HUES6 (cell line): ENCODE measurements around the gene ZFYVE28.
"Not testable (repeated sequence)": the region's sequence is repeated elsewhere in the genome, so short reads cannot be mapped to it uniquely, and the experiment has no call there.

ENCODE experiments used
- H3K27ac ChIP-seq: 2 replicates; pipeline ENCODE4 v1.7.0; 2013; ENCODE audit warnings: low read depth, mild to moderate bottlenecking, low read length, inconsistent platforms
- H3K27me3 ChIP-seq: 2 replicates; pipeline ENCODE4 v1.6.1; 2013; ENCODE audit warnings: low read length; ENCODE audit not compliant: control insufficient read depth, insufficient read depth
- H3K36me3 ChIP-seq: 2 replicates; pipeline ENCODE4 v1.6.1; 2013; ENCODE audit warnings: low read length; ENCODE audit not compliant: control insufficient read depth, insufficient read depth
- H3K4me1 ChIP-seq: 2 replicates; pipeline ENCODE4 v1.6.1; 2013; ENCODE audit warnings: low read length; ENCODE audit not compliant: control insufficient read depth, insufficient read depth
- H3K4me3 ChIP-seq: 2 replicates; pipeline ENCODE4 v1.5.1; 2013; ENCODE audit warnings: low read depth, low read length
- H3K9ac ChIP-seq: one replicate; pipeline ENCODE4 v1.6.1; 2013; ENCODE audit warnings: mild to moderate bottlenecking, low read length
- H3K9me3 ChIP-seq: 2 replicates; pipeline ENCODE4 v1.6.1; 2013; ENCODE audit warnings: low read depth, low read length; ENCODE audit not compliant: control insufficient read depth, insufficient read depth

Gene ZFYVE28

DNA sequence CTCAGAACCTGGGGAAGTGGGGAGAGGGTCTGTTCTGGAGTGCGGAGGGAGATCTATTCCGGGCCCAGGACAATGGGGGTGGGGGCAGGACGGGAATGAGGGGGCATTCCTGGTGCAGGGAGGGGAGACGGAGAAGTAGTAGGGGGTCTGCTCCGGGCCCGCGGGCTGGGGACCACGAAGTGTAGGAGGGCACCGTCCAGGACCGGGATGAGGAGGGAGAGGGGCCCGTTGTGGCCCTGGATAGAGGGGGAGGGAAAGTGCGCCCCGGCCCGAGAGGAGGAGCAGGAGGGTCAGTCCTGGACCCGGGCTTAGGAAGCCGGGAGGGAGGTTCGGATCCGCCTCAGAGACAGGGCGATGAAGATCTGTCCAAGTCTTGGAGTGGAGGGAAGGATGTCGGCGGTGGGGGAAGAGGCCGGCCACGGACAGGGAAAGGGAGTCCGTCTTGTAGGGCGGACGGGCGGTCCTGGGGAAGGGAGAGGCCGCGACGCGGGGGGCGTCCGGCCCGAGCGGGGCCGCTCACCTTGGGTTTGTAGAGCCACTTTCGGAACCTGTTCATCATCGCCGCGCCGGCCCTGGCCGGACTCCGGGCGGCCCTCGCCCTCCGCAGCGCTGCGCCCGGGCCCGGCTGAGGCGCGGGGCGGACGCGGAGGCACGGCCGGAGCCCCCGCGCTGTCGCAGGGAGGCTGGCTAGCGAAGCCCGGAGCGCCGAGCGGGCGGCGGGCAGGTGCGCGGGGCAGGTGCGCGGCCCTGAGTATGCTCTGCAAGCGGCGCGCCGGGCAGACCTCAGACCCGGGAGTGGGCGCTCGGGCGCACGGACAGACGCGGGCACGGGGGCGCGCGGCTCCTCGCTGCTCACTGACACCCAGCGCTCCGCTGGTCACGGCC, at the start of gene ZFYVE28:
ZFYVE28 (minus strand) TSS at position 881 of the 885 bp plus-strand sequence; CDS start at position 559, 322 bp downstream.
- Histone ChIP-seq H3K9ac (peak within 1 kb of the TSS; percentile 5), H3K27ac (no peak within 1 kb of the TSS), H3K4me1 (peaks cover 27% of the 10 kb centered on the region), H3K4me3 (peak within 1 kb of the TSS; percentile 62), H3K27me3 (peaks cover 91% of the 10 kb centered on the region), H3K9me3 (no peaks in the 10 kb centered on the region), H3K36me3 (no peaks in the 10 kb centered on the region)

DNA sequence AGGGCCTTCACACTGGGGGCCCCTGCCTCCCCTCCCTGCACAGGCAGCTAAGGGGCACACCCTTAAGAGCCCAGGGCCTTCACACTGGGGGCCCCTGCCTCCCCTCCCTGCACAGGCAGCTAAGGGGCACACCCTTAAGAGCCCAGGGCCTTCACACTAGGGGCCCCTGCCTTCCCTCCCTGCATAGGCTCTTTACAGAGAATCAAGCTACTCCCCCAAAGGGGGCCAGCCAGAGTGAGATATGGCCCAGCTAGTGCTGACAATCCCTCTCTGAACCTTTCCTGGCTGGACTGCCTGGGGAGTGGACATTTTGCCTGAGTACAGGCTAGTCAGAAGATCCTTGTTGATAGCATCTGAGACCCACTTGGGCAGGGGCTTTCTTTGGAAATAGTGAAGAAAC, 47.1 kb upstream of the ZFYVE28 start:
- H3K4me1 ChIP-seq, H3K9me3 ChIP-seq, H3K9ac ChIP-seq, H3K4me3 ChIP-seq, H3K27ac ChIP-seq, H3K36me3 ChIP-seq: not testable (repeated sequence)
- peaks cover 25% of the 10 kb centered on the region for H3K27me3 ChIP-seq

DNA sequence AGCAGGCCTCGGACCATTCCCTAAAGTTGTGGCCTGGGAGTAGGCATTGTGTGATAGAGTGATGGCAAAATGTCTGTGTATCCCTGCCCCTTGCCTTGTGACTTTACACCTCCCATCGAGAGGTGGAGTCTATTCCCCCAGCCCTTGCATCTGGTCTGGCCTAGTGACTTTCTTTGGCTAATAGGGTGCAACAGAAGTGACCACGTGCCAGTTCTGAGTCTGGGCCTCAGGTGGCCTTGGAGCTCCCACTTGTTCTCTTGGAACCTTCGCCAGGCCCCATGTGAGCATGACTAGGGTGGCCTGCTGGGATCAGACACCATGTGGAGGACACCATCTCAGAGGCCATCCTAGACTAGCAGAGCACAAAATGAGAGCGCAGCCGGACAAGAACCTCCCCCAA, 46.6 kb upstream of the ZFYVE28 start:
- H3K9me3 ChIP-seq = no peaks in the 10 kb centered on the region
- no peak overlapping the region for H3K27ac ChIP-seq
- H3K27me3 ChIP-seq = peaks cover 30% of the 10 kb centered on the region
- H3K9ac ChIP-seq = no peak overlapping the region
- H3K4me1 ChIP-seq = peaks cover 5% of the 10 kb centered on the region; the same call in 1 of the 2 replicates
- H3K36me3 ChIP-seq = no peaks in the 10 kb centered on the region
- no peak overlapping the region for H3K4me3 ChIP-seq

DNA sequence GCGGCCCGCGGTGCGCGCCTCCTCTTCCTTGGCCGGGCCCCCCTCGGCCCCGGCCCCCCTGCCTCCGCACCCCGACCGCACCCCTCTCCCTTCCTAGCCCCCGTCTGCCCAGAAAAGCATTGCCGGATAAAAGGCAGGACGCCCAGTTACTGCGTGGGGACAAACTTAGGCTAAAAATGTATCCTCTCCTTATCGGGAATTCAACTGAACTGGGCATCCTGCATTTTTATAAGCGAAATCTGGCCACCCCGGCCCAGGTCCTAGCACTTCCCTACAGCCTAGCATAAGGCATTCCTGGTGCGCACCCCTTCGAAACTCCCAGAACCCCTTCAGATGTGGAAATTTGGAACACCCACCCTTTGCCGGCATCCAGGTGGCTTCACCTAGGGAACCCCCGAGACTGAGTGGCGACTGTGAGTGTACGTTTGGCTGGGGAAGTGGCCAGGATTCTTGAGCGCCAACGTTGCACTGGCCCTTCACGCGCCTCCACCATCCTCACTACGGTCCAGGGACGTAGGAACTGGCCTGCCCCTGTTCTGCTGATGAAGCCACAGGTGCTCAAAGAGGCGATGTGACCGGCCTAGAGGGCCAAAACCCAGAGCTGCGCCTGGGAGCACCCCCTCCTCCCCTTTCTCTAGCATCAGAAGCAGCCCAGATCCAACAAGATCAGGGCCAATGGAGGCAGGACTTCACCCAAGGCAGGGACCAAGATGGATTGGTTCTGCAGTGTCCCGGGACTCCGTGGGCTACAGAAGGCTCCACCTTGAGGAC, 44.7 kb upstream of the ZFYVE28 start:
- peaks cover 5% of the 10 kb centered on the region; the same call in 1 of the 2 replicates for H3K4me1 ChIP-seq
- peak overlapping the region; percentile 56 for H3K4me3 ChIP-seq
- no peaks in the 10 kb centered on the region for H3K36me3 ChIP-seq
- no peak overlapping the region for H3K27ac ChIP-seq
- H3K27me3 ChIP-seq = peaks cover 33% of the 10 kb centered on the region
- H3K9ac ChIP-seq = no peak overlapping the region
- no peaks in the 10 kb centered on the region for H3K9me3 ChIP-seq

DNA sequence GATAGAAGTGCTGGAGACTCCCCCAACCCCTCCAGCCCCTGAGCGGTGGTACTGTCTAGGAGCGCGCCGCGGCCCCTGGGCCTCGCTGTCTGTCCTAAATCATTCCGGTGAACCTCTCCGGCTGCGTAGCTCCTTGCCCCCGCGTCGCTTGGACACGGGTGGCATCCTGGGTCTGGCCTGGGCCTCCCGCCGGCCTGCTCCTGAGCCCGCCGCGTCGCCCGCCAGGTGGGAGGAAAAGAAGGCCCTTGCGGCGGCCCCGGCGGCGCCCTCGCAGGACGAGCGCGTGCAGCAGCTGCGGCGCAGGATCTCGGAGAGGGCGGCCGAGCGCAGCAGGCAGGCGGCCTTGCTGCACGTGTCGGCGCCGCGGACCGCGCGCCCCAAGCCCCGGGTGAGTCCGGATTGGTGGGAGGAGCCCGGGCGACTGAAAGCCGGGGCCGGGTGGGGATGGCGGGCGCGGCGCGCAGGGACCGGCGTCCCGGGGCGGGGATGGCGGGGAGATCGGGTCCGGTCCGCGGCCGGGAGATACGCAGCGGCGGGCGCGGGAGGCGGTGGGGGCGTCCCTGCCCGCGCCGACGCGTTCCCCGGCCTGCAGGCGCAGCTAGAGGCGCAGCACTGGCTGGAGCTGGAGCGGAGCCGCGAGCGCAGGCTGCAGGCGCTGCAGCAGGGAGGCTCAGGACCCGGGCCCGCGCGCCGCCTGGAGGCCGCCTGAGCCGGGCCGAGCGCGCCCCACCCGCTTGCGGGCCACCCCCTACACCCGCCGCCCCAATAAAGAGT, 44.0 kb upstream of the ZFYVE28 start:
- H3K9ac ChIP-seq = peak overlapping the region; percentile 17
- H3K4me1 ChIP-seq = peaks cover 8% of the 10 kb centered on the region
- peaks cover 33% of the 10 kb centered on the region for H3K27me3 ChIP-seq
- H3K9me3 ChIP-seq = no peaks in the 10 kb centered on the region
- H3K4me3 ChIP-seq = peak overlapping the region; percentile 56
- H3K36me3 ChIP-seq = no peaks in the 10 kb centered on the region
- H3K27ac ChIP-seq = no peak overlapping the region

DNA sequence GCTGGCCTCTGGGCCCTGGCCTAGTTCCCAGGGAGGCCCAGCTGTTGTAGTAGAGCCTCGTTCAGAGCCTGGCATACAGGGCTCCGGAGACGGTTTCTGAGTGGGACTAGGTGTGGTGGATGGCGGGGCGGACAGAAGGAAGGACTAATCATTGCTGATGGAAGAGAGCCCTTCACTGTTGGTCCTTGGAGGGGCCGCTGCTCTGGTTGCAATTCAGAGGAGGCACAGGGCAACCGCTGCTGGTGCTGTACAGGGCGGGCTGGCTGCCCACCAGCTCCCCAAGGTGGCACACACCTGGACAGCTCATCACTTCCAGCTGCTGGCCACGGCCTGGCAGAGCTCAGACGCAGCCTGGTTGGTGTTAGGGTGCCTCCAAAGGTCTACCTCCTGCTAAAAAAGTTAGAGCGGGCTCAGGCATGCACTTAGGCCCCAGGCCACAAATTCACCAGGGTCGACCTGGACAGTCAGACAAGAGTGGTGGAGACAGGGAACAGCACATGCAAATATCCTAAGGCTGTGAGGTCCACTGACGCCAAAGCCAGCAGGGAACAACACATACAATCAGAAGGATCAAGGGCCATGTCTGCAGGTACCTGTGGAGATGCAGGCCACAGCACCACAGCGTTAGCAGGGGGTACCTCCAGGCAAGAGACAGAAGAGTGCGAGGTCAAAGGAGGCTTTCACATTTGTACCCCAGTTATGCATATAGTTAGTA, 43.0 kb upstream of the ZFYVE28 start:
- Histone ChIP-seq H3K4me1 (peaks cover 8% of the 10 kb centered on the region), H3K9ac (no peak overlapping the region), H3K9me3 (no peaks in the 10 kb centered on the region), H3K27me3 (peaks cover 33% of the 10 kb centered on the region), H3K27ac (no peak overlapping the region), H3K36me3 (no peaks in the 10 kb centered on the region), H3K4me3 (no peak overlapping the region)

DNA sequence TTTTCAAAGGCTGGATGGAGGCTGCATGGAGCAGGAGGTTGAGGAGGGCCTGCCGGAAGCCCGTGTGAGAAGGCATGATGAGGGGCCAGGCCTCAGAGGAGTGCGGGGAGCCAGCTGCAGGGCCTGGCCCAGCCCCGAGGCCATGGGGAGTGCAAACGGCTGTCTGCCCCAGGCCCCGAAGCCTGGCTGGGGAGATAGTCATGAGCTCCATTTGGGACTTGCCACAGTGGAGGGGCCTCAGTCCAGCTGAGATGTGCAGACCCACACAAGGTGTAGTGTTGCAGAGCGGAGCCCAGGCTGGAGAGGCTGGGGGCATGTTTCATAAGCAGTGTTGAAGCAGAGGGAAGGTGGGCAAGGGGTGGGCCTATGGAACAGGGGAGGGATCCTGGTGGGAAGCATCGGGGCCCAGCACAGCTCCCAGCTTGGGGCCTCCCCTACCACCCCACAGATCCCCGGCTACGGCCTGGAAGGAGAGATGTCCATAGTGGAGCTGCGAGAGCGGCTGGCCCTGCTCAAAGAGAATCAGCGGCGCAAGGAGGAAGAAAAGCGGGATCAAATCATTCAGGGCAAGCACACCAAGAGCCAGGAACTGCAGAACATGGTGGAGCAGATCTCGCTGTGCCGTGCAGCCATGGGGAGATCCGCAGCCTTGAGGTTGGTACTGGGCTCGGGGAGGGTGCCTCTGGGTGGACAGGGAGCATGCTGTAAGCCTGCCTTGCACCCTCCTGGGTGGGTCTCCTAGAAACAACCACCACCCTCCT, 41.3 kb upstream of the ZFYVE28 start:
- peaks cover 8% of the 10 kb centered on the region for H3K4me1 ChIP-seq
- peaks cover 33% of the 10 kb centered on the region for H3K27me3 ChIP-seq
- H3K9ac ChIP-seq = no peak overlapping the region
- H3K9me3 ChIP-seq = no peaks in the 10 kb centered on the region
- H3K27ac ChIP-seq = no peak overlapping the region
- H3K36me3 ChIP-seq = no peaks in the 10 kb centered on the region
- no peak overlapping the region for H3K4me3 ChIP-seq

DNA sequence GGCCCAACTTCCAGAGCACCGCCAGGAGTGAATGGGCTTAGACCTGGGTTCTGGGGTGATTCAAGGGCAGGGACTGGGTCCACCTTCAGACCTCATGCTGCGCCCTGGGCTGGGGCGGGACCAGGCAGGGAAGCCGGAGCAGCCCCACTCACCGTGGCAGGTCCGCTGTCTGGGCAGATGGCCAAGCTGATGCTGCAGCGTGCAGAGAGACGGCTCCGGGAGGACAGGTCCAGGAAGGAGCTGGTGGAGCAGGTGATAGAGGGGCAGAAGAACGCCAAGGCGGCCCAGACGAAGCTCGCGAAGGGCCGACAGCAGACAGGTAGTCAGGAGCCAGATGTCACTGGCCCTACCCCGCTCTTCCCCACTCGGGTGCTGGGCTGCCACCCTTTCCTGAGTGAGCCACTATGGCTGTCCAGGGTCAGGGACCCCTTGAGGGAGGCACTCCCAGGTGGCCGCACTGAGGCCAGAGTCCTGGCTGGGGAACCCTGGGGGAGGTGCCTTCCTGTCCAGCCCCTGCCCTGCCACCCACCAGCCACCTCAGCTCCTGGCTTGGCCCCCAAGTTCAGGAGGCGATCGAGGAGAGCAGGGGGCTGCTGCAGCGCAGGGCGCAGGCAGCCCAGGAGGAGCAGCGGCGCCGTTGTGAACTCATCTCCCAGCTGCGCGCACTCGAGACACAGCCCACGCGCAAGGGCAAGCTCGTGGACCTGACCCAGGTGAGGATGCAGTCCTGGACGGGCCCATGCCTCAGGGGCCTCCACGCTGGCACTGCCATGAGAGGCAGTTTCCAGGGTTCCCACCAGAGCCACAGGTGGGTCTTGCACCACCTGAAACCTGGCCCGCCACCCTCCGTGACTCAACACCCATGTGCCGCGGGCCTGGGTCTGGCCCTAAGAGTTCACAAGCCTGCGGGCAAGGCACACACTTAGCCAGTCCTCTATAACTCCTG, 40.4 kb upstream of the ZFYVE28 start:
- Histone ChIP-seq H3K36me3 (no peaks in the 10 kb centered on the region), H3K4me1 (peaks cover 8% of the 10 kb centered on the region), H3K27ac (no peak overlapping the region), H3K4me3 (no peak overlapping the region), H3K27me3 (peaks cover 32% of the 10 kb centered on the region), H3K9ac (no peak overlapping the region), H3K9me3 (no peaks in the 10 kb centered on the region)

DNA sequence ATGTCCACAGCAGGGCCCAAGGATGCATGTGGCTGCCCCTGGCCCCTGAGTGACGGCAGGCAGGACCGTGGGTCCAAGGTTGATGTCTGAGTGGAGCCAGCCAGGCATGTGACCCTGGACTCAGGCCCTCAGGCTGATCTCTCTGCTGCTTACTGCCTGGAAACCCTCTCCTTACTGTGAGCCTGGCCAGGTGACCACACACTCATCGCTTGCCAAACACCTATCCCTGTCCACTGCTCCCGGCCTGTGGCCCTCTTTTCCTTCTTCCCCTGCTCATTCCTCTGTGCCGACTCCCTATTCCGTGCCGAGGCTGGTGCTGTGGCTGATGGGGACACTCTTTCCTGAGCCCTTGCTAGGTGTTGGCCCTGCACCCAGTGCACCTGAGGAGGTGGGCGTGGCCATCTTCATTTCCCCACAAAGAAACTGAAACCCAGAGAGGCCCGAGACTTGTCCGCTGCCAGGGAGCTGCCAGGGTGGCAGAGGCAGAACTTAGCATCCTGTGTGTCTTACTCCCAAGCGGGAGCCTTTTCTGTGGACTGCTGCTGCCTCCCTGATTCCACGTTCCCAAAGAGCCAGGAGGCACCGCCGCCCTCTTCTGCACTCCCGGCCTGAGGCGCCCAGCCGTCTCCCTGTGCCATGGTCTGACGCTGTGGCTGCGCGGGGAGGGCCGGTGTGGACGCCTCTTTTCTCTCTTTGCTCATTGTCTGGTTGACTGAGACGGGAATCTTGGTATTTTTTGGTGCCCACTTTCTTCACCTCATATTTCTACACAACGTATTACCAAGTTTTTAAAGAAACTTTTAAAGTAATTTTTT, 39.2 kb upstream of the ZFYVE28 start:
- Histone ChIP-seq H3K27ac (no peak overlapping the region), H3K27me3 (peaks cover 22% of the 10 kb centered on the region), H3K9me3 (no peaks in the 10 kb centered on the region), H3K4me1 (peaks cover 3% of the 10 kb centered on the region; the same call in 1 of the 2 replicates), H3K36me3 (no peaks in the 10 kb centered on the region), H3K4me3 (no peak overlapping the region), H3K9ac (no peak overlapping the region)
